Medulla oblongata (tissue), 1 donor: ENCODE results near the gene FCF1.
A peak's percentile ranks its signal among the peaks of the same experiment; 100 is the strongest.

Source experiments
- DNase-seq: peaks from one replicate; pipeline ENCODE4 v3.0.0-alpha.2; 2015; ENCODE audit errors: extremely low spot score

Gene FCF1

DNA sequence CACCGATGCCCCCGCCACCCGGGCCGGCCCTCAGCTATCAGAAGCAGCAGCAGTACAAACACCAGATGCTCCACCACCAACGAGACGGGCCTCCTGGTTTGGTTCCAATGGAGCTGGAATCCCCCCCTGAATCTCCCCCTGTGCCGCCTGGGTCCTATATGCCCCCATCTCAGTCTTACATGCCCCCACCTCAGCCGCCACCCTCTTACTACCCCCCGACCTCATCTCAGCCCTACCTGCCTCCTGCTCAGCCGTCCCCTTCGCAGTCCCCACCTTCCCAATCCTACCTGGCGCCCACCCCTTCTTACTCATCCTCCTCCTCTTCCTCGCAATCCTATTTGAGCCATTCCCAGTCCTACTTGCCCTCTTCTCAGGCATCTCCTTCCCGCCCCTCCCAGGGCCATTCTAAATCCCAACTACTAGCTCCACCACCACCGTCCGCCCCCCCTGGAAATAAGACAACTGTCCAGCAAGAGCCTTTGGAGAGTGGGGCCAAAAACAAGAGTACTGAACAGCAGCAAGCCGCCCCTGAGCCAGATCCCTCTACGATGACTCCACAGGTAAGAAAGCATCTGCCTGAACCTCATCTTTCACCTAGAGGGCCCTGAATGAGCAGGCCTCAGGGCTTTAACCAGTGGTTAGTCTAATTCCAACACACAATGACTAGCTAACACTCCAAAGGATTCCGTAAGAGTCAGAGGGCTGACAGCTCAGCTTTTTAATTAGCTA lies 51.0 kb downstream of the FCF1 start:
- DNase-seq, result peak; percentile 15

DNA sequence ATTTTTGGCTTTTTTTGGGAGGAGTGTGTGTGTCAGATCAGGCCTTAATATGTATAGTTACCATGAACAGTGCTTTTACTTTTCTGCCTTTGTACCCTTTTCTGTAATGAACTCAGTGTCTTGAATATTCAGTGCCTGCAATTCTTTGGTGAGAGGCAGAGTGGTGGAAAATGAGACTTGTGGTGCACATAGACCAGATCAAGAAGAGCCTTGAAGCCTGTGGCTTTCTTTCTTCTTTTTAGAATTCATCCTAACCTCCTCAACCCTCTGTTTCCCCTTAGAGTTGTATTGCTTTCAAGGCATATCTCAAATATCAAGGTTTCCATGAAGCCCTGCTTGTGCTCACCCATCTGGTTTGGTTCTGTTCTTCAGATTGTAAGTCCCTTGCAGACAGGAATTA lies 52.8 kb downstream of the FCF1 start:
- DNase-seq, result no peak

DNA sequence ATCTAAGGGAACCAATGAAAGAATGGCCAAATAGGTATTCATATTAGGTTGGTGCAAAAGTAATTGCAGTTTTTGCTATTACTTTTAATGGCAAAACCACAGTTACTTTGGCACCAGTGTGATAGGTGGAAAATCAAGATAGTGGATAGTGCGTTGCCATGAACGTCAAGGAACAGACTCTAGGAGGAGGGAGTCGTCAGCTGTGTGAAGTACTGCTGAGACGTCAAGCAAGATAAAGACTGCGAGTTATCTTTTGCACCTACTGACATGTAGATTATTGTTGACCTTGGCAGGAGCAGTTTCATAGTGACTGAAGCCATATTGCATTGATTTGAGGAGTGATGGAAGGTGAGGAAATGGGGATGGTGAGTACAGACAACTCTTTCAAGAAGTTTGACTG lies 58.5 kb downstream of the FCF1 start:
- no peak for DNase-seq

DNA sequence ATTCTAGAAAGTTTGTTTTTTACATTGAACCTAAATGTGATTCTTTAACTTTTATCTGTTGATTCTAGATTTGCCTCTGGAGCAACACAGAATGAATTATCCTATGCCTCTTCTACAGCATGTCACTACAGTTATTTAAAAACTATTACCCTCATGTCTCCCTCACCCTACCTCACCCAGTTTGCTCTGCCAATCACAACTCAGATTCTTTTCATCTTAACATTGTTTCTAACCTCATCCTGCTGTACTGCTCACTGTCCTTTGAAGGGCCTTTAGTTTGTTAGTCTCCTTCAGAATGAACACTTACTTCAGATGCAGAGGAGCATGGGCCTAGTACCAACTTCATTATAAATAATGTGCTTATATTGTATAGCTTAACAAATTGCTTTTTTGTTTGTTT lies 71.7 kb downstream of the FCF1 start:
- DNase-seq, result no peak

DNA sequence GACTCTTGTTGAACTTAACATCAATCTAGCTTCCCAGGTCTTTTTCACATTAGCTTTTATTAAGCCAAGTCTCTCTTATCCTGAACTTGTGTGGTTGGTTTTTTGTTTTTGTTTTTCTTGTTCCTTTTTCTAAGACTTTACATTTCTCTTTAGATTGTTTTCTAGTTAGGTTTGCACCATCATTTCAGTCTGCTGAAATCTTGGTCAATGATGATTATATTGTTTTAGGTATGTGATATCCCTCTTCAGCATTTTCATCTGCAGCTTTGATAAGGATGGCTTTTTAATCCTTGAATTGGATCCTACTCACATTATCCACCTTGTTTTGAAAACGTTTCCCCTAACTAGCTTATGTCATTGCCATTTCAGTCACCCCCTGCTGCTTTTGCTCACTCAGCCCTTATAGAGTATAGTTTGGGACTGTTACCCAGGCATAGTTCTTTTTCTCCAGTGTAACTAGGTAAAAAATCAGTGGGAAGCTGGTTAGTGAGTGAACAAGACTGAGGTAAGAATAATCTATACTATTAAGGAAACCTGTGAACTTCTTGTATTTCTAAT lies 72.2 kb downstream of the FCF1 start:
- DNase-seq, result no peak

DNA sequence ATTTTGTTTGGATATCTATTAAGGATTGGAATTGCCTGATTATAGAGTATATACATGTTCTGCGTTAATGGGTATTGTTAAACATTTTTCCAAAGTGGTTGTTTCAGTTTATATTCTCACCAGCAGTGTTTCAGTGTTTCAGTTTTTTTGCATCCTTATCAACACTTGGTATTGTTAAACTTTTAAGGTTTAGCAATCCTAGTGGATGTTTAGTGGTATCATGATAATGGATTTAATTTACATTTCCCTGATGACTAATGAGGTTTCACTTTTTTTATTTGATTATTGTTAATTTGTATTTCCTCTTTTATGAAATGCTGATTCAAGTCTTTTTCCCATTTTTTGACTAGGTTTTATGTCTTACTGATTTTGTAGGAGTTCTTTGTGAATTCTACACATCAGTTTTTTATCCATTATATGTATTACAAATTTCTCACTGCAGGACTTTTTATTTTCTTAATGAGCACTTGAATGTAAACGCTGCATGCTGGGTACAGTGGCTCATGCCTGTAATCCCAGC lies 73.9 kb downstream of the FCF1 start:
- DNase-seq, result no peak
